H9 (cell line): ENCODE data around the gene CATSPERZ. TPM values are rescaled to one million over a fixed set of nuclear protein-coding genes. Genes with fewer than 3 reads are reported as not detected.

Experiments used
- DNase-seq: peaks from one replicate; pipeline ENCODE4 v3.0.0-alpha.2; 2017
- H2AFZ ChIP-seq: one replicate; pipeline ENCODE4 v1.6.1; 2013; ENCODE audit warnings: mild to moderate bottlenecking, low read length, control low read depth, moderate library complexity
- H2AK5ac ChIP-seq: 2 replicates; pipeline ENCODE4 v1.6.1; 2013; ENCODE audit warnings: low read length, control low read depth, mixed read lengths; ENCODE audit not compliant: insufficient read length
- H2BK120ac ChIP-seq: one replicate; pipeline ENCODE4 v1.6.1; 2013; ENCODE audit warnings: low read depth, mild to moderate bottlenecking, low read length, control low read depth, inconsistent platforms; ENCODE audit not compliant: poor library complexity, severe bottlenecking
- H2BK12ac ChIP-seq: 2 replicates; pipeline ENCODE4 v1.6.1; 2013; ENCODE audit warnings: low read length, control low read depth, mixed read lengths, low read depth; ENCODE audit not compliant: insufficient read length
- H2BK15ac ChIP-seq: 2 replicates; pipeline ENCODE4 v1.6.1; 2013; ENCODE audit warnings: low read depth, low read length, control low read depth
- H2BK20ac ChIP-seq: one replicate; pipeline ENCODE4 v1.6.1; 2013; ENCODE audit warnings: low read depth, mild to moderate bottlenecking, low read length, control low read depth, inconsistent platforms; ENCODE audit not compliant: poor library complexity, severe bottlenecking
- H2BK5ac ChIP-seq: 2 replicates; pipeline ENCODE4 v1.6.1; 2013; ENCODE audit warnings: low read length, control low read depth, mixed read lengths; ENCODE audit not compliant: insufficient read length
- H3K14ac ChIP-seq: 2 replicates; pipeline ENCODE4 v1.6.1; 2013; ENCODE audit warnings: low read length, control low read depth; ENCODE audit not compliant: insufficient read depth
- H3K18ac ChIP-seq: 2 replicates; pipeline ENCODE4 v1.6.1; 2013; ENCODE audit warnings: low read depth, mild to moderate bottlenecking, mixed read lengths, low read length, control low read depth; ENCODE audit not compliant: insufficient read length
- H3K23ac ChIP-seq: 2 replicates; pipeline ENCODE4 v1.6.1; 2013; ENCODE audit warnings: low read length, control low read depth, mixed read lengths, low read depth; ENCODE audit not compliant: insufficient read length
- H3K23me2 ChIP-seq: 2 replicates; pipeline ENCODE4 v1.6.1; 2013; ENCODE audit warnings: low read depth, mild to moderate bottlenecking, mixed read lengths, low read length, control low read depth; ENCODE audit not compliant: insufficient read length, poor library complexity, severe bottlenecking
- H3K27ac ChIP-seq: 2 replicates; pipeline ENCODE4 v1.5.1; 2013; ENCODE audit warnings: low read length, control low read depth, mixed read lengths, low read depth; ENCODE audit not compliant: insufficient read length
- H3K27me3 ChIP-seq: 2 replicates; pipeline ENCODE4 v1.6.1; 2013; ENCODE audit warnings: low read length, control low read depth, inconsistent platforms; ENCODE audit not compliant: insufficient read depth
- H3K4ac ChIP-seq: 2 replicates; pipeline ENCODE4 v1.6.1; 2013; ENCODE audit warnings: low read depth, mild to moderate bottlenecking, control low read depth, inconsistent platforms, low read length, moderate library complexity
- H3K4me1 ChIP-seq: 2 replicates; pipeline ENCODE4 v1.6.1; 2013; ENCODE audit warnings: low read length, control low read depth, inconsistent platforms; ENCODE audit not compliant: insufficient read depth
- H3K4me2 ChIP-seq: 2 replicates; pipeline ENCODE4 v1.6.1; 2013; ENCODE audit warnings: low read length, control low read depth, mixed read lengths; ENCODE audit not compliant: insufficient read length, insufficient read depth
- H3K56ac ChIP-seq: 2 replicates; pipeline ENCODE4 v1.6.1; 2013; ENCODE audit warnings: low read depth, mild to moderate bottlenecking, mixed read lengths, low read length, control low read depth; ENCODE audit not compliant: insufficient read length
- H3K79me1 ChIP-seq: 2 replicates; pipeline ENCODE4 v1.6.1; 2013; ENCODE audit warnings: low read depth, mild to moderate bottlenecking, moderate library complexity, low read length, control low read depth, inconsistent platforms; ENCODE audit not compliant: insufficient read depth, poor library complexity, severe bottlenecking
- H3K79me2 ChIP-seq: 2 replicates; pipeline ENCODE4 v1.6.1; 2013; ENCODE audit warnings: low read length, control low read depth, inconsistent platforms; ENCODE audit not compliant: insufficient read depth
- H3K9ac ChIP-seq: 2 replicates; pipeline ENCODE4 v1.6.1; 2013; ENCODE audit warnings: low read length, control low read depth, mixed read lengths; ENCODE audit not compliant: insufficient read length; ENCODE audit errors: extremely low read depth
- H3K9me3 ChIP-seq: one replicate; pipeline ENCODE4 v1.6.1; 2013; ENCODE audit warnings: low read depth, low read length, inconsistent platforms; ENCODE audit not compliant: control insufficient read depth
- H3T11ph ChIP-seq: one replicate; pipeline ENCODE4 v1.6.1; 2013; ENCODE audit warnings: mild to moderate bottlenecking, low read length, control low read depth, inconsistent platforms
- H4K20me1 ChIP-seq: one replicate; pipeline ENCODE4 v1.6.1; 2013; ENCODE audit not compliant: control insufficient read depth, insufficient read length, insufficient read depth
- H4K5ac ChIP-seq: 2 replicates; pipeline ENCODE4 v1.6.1; 2013; ENCODE audit warnings: low read depth, mild to moderate bottlenecking, mixed read lengths, low read length, control low read depth; ENCODE audit not compliant: insufficient read length
- H4K8ac ChIP-seq: replicated peaks from 2 replicates; pipeline ENCODE4 v1.6.1; 2013; ENCODE audit warnings: low read length, control low read depth, mixed read lengths, low read depth; ENCODE audit not compliant: insufficient read length
- H4K91ac ChIP-seq: 2 replicates; pipeline ENCODE4 v1.6.1; 2013; ENCODE audit warnings: low read depth, mild to moderate bottlenecking, moderate library complexity, mixed read lengths, low read length, control low read depth; ENCODE audit not compliant: insufficient read length
- H3K27ac Mint-ChIP-seq, 3 experiments: 2 replicates in 2 of 3; 3 replicates in 1 of 3; pipeline ENCODE4 v1.8.0; 2020 to 2021; ENCODE audit warnings: mixed read lengths in 3 of 3, mild to moderate bottlenecking in 1 of 3, moderate library complexity in 1 of 3
- H3K27me3 Mint-ChIP-seq: 2 replicates; pipeline ENCODE4 v1.8.0; 2021; ENCODE audit warnings: low read depth, mild to moderate bottlenecking, moderate library complexity, mixed read lengths
- H3K36me3 Mint-ChIP-seq, 3 experiments: 2 replicates in 2 of 3; 3 replicates in 1 of 3; pipeline ENCODE4 v1.8.0; 2020 to 2021; ENCODE audit warnings: low read depth in 3 of 3, mixed read lengths in 3 of 3; ENCODE audit not compliant: insufficient read depth in 1 of 3
- H3K4me1 Mint-ChIP-seq, 2 experiments: 2 replicates each; pipeline ENCODE4 v1.8.0; 2020; ENCODE audit warnings: mixed read lengths in 2 of 2
- H3K4me3 Mint-ChIP-seq, 2 experiments: 2 replicates in 1 of 2; 3 replicates in 1 of 2; pipeline ENCODE4 v1.8.0; 2020 to 2021; ENCODE audit warnings: mild to moderate bottlenecking in 2 of 2, mixed read lengths in 2 of 2, moderate library complexity in 1 of 2
- H3K9me3 Mint-ChIP-seq, 2 experiments: 2 replicates in 1 of 2; 3 replicates in 1 of 2; pipeline ENCODE4 v1.8.0; 2020; ENCODE audit warnings: mild to moderate bottlenecking in 2 of 2, mixed read lengths in 2 of 2, moderate library complexity in 1 of 2
- WGBS: extraction: QIAGEN DNeasy Blood & Tissue Kit; methylation state at CpG from one replicate; pipeline ENCODE4 v1.1.7; 2013; ENCODE audit warnings: missing lambda C conversion rate, low lambda C conversion rate, mixed read lengths; ENCODE audit not compliant: insufficient read length; ENCODE audit errors: extremely low coverage; 5-methylcytosine and 5-hydroxymethylcytosine counted together
- total RNA-seq: library from RNA; stranded (reverse); gene quantifications from 2 replicates; pipeline ENCODE4 v1.2.1, GENCODE V29; 2021
- TF ChIP-seq, protein P1 (sequence below): fragments of 200-600 bp; sonication (generic); conservative IDR thresholded peaks from 3 replicates; pipeline ENCODE4 v1.8.0; 2021; ENCODE audit warnings: antibody characterized with exemption, mild to moderate bottlenecking

CATSPERZ gene
- total RNA-seq, 1 experiment from 2014 or later, result 0.92 TPM

GRCh38 chr11:64318766-64319761 lies 18.9 kb downstream of the CATSPERZ start:
- H3K36me3 Mint-ChIP-seq, result peaks cover 25 to 44% (median 43%) of the 10 kb centered on the region in 3 experiments; a peak in 6 of 7 replicates
- Histone ChIP-seq H4K5ac (no peak overlapping the region), H4K91ac (no peak overlapping the region), H3K18ac (no peak overlapping the region), H3K79me1 (no peaks in the 10 kb centered on the region), H3K56ac (no peak overlapping the region), H3K23me2 (peaks cover 3% of the 10 kb centered on the region), H3K14ac (peak overlapping the region; percentile 10; the same call in 1 of the 2 replicates), H2BK20ac (no peak overlapping the region), H3K9me3 (no peaks in the 10 kb centered on the region), H2AK5ac (no peak overlapping the region), H3K23ac (no peak overlapping the region), H3K9ac (no peak overlapping the region), H2BK15ac (no peak overlapping the region), H4K20me1 (peaks cover 2% of the 10 kb centered on the region), H3K4ac (no peak overlapping the region), H2BK5ac (no peak overlapping the region), H3K27ac (no peak overlapping the region), H3K27me3 (no peaks in the 10 kb centered on the region), H3K4me1 (no peaks in the 10 kb centered on the region), H3T11ph (no peak overlapping the region), H3K4me2 (peak overlapping the region; percentile 65), H2AFZ (no peak overlapping the region), H2BK120ac (no peak overlapping the region), H2BK12ac (no peak overlapping the region), H3K79me2 (no peaks in the 10 kb centered on the region), H4K8ac (no peak overlapping the region)
- H3K4me3 Mint-ChIP-seq, result peak overlapping the region; percentile 90 to 93
- no peaks in the 10 kb centered on the region for H3K27me3 Mint-ChIP-seq
- DNase-seq, result no peak
- TF ChIP-seq, protein P1, sequence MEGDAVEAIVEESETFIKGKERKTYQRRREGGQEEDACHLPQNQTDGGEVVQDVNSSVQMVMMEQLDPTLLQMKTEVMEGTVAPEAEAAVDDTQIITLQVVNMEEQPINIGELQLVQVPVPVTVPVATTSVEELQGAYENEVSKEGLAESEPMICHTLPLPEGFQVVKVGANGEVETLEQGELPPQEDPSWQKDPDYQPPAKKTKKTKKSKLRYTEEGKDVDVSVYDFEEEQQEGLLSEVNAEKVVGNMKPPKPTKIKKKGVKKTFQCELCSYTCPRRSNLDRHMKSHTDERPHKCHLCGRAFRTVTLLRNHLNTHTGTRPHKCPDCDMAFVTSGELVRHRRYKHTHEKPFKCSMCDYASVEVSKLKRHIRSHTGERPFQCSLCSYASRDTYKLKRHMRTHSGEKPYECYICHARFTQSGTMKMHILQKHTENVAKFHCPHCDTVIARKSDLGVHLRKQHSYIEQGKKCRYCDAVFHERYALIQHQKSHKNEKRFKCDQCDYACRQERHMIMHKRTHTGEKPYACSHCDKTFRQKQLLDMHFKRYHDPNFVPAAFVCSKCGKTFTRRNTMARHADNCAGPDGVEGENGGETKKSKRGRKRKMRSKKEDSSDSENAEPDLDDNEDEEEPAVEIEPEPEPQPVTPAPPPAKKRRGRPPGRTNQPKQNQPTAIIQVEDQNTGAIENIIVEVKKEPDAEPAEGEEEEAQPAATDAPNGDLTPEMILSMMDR, result no peak
- no CpG with 5 or more reads among the region's 19 CpGs for WGBS
- no peaks in the 10 kb centered on the region for H3K9me3 Mint-ChIP-seq
- peak overlapping the region; percentile 59 to 96 (median 59); a peak in 5 of 7 replicates for H3K27ac Mint-ChIP-seq
- peaks cover 20 to 27% of the 10 kb centered on the region in 2 experiments for H3K4me1 Mint-ChIP-seq
